Jurkat, Clone E6-1 (cell line): ENCODE measurements around the gene DPH6.
"Not testable (repeated sequence)": the region's sequence is repeated elsewhere in the genome, so short reads cannot be mapped to it uniquely, and the experiment has no call there.

Experiments
- DNase-seq: peaks from one replicate; pipeline ENCODE4 v3.0.0-alpha.2; 2011; ENCODE audit warnings: low read depth, low spot score
- H3K4me3 ChIP-seq: 2 replicates; pipeline ENCODE4 v1.5.1; 2011; ENCODE audit warnings: mild to moderate bottlenecking, low read length, control low read depth, moderate library complexity

DPH6 gene

DNA sequence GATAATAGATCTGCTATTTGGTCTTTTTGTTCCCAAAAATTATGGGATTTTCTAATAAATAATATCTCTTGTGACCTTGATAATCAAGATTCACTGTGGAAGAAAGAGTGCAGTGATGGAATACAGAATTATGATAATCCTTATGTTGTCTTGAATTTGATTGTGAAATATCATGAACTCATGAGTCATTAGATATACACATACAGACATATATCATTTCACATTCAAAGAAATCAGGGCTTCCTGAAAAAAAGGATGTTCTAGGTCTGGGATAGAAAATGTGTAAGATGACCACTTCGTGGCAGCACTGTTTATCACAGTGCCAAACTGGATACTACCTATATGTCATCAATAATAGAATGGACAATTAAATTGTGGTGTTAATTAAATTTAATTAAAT, 97.7 kb downstream of the DPH6 start:
- H3K4me3 ChIP-seq: no peak overlapping the region
- no peak for DNase-seq

DNA sequence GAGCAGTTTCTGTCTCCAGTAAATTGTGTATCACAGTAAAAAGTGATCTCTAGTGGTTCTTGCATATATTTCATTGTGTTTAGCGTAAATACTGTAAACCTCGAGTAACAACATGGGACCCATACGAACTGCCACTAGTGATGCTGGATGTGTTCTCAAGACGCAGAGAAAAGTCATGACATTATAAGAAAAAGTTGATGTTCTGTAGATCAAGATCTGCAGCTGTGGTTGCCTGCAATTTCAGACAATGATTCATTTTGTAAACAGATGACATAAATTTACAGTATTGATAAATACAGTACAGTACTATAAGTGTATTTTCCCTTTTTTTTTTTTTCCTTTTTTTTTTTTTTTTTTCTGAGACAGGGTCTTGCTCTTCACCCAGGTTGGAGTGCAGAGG, 100.1 kb downstream of the DPH6 start:
- no peak overlapping the region for H3K4me3 ChIP-seq
- no peak for DNase-seq

DNA sequence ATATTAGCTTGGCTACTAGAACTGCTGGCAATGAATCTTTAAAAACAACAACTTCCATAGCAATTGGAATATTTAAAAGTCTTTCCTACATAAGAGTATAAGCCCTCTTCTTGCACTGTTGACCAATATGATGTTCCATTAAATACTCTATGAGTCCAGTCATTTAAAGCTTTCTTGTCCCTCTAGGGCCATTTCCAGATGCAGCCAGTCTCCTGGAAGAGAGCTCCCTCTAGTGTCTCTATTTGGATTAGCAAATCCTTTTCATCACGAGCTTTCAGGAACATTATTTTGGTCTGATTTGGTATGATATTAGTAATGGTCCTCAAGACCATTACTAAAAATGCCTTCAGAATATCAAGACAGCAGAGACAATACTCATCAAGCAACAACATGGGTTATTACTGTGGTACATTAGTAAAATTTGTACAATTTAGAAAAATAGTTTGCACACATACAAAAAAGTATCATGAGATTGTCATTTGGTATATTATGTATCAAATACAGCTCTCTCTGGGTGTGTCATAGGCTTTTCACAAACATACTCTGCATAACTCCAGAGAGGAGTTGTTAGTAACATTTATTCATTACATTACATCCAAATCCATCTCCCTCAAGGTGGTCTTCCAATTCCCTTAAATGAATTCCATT, 101.3 kb downstream of the DPH6 start:
- H3K4me3 ChIP-seq: no peak overlapping the region
- DNase-seq: peak; percentile 14

- DNase-seq: no peak
- no peak overlapping the region for H3K4me3 ChIP-seq
These were observed 102.6 kb downstream of the DPH6 start for GRCh38 chr15:35443376-35443775.

DNA sequence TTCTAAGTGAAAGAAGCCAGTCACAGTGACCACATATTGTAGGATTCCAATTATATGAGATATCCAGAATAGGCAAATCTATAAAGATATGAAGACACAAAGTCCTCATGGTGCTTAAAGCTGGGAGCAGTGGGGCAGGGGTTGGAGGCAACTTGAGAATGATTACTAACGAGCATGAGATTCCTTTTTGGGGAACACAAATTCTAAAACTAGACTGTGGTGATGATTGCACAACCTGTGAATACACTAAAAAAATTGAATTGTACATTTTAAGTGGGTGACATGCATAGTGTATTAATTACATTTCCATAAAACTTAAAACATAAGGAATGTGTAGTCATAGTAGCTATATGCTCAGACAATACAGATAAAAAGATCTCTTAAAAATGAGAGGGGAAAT, 103.2 kb downstream of the DPH6 start:
- no peak overlapping the region for H3K4me3 ChIP-seq
- no peak for DNase-seq

GRCh38 chr15:35441279-35441678, 104.7 kb downstream of the DPH6 start:
- not testable (repeated sequence) for H3K4me3 ChIP-seq, DNase-seq

- H3K4me3 ChIP-seq: no peak overlapping the region
These were observed 105.7 kb downstream of the DPH6 start for GRCh38 chr15:35440265-35440664.

GRCh38 chr15:35439291-35439690, 106.7 kb downstream of the DPH6 start:
- no peak overlapping the region for H3K4me3 ChIP-seq
- DNase-seq: no peak

More at GRCh38 chr15:35440265-35440664, 105.7 kb downstream of the DPH6 start:
- DNase-seq: no peak

GRCh38 chr15:35437157-35437556, 108.8 kb downstream of the DPH6 start:
- DNase-seq: no peak

DNA sequence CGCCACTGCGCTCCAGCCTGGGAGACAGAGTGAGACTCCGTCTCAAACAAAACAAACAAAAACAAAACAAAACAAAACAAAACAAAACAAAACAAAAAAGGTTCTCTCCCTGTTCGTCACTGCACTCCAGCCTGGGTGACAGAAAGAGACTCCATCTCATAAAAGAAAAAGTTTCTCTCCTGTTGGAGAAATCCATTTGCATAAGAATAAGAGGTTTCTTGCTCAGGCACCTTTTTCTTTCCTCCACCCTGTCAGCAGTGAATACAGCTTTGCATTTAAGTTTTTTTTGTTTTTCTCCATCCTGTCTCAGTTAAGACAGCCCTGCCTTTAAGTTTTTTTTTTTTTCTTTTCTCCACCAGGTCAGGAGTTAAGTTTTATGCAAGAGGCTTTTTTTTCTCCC, 109.5 kb downstream of the DPH6 start:
- no peak for DNase-seq
- no peak overlapping the region for H3K4me3 ChIP-seq

More at GRCh38 chr15:35437157-35437556, 108.8 kb downstream of the DPH6 start:
- H3K4me3 ChIP-seq: no peak overlapping the region

DNA sequence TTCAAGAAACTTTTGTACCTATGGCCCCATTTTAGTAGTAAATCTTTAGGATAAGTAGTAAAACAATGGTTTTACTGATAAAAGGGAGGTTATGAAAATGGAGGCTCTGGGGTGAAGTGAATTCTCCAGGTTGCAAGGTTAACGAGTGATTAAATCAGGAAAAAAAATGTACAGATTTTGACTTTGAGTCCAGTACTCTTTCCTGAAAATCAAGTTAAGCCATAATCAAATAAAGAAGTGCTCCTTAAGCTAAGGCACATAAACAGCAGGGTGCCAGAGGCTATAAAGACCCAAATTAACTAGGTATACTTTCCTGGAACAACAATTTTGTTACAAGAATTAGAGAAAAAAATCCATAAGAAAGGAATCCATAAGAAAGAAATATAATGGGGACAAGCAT, 114.7 kb downstream of the DPH6 start:
- no peak for DNase-seq
- no peak overlapping the region for H3K4me3 ChIP-seq

- H3K4me3 ChIP-seq: no peak overlapping the region
- DNase-seq: no peak
These were observed 115.7 kb downstream of the DPH6 start for GRCh38 chr15:35430301-35430700.

DNA sequence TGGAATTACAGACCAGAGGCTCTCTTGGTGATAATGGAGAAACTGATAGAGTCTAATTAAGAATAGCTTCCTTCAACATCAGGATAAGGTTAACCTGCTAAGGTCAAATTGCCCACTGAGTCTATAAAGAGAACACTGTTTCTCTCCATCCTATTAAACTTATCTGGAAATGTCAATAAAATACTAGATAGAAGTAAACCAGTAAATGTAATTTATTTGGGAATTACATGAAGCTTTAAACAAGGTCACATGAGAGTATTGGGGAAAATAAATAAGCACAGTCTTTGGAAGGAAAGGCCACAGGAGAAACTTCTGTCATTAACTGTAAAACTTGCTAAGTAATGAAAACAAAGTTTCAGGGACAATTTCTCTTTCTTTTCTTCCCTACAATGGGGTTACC, 118.5 kb downstream of the DPH6 start:
- DNase-seq: no peak
- no peak overlapping the region for H3K4me3 ChIP-seq

DNA sequence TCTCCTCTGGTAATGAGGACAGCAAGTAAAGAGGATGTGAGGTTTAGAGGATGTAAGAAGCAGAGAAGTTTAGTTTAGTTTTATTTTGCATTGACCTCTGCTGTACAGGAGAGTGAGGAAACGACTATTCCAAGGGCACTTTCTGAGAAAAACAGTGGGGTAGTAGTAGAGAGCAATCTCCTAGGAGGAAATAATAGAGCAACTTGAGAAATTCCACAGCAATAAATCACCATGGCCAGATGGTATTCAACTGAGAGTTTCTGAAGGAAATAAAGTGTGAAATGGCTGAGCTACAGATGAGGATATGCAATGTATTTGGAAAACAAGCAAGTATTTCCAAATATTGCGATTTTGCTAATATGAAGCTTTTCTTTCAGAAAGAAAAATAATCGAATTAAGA, 118.9 kb downstream of the DPH6 start:
- no peak overlapping the region for H3K4me3 ChIP-seq
- no peak for DNase-seq

DNA sequence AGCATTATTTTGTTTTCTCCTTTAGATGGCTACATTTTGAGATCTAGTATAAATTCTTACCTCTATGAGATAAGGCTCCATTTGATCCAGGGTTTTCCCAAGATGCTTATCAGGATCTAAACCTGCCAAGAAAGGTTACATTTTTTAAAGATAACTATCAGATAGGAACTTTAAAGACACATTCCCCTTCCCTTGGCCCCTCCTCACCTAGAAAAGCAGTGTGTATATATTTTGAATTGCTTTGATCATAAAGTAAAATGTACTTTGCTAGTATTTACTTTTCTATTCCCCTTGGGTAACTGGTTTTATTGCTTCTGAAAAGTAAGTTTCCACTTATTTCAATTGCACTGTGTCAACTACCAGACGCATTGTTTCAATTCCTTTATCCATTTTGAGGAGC, 135.2 kb downstream of the DPH6 start:
- no peak overlapping the region for H3K4me3 ChIP-seq
- no peak for DNase-seq

DNA sequence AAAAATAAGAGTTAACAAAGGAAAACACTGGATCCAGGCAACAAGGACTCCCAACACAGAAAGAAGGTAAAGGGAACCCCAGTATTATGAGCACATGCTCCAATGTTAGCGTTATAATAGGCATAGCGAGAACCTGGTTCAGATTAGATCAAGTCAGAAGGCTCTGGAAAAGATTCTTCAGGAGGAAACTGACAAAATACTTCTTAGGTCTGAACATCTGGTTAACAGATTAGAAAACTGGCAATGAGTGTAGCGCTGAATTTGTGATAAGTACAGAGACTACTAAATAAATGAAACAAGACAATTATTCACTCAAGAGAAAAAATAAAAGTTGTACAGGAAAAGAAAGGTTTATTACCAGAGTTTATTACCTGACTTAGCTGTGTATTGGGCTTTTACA, 146.1 kb downstream of the DPH6 start:
- no peak overlapping the region for H3K4me3 ChIP-seq
- DNase-seq: no peak

DNA sequence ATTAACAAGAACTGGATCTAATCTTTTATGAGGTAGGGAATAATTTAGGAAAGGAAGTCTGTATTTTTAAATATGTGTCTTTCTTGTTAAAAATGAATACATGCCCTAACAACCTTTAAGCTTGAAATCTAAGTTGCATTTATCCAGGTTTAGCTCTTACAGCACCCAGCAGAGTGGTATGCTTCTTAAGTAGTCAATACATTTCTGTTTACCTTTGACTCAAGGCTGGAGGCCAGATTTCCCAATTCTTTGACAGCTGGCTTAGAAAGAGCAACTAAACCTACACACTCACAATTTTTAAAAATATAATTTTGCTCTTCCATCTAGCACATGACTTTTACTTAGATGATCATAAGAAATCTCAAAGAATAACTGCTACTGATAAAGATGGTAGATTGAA, 148.9 kb downstream of the DPH6 start:
- H3K4me3 ChIP-seq: no peak overlapping the region
- DNase-seq: no peak

DNA sequence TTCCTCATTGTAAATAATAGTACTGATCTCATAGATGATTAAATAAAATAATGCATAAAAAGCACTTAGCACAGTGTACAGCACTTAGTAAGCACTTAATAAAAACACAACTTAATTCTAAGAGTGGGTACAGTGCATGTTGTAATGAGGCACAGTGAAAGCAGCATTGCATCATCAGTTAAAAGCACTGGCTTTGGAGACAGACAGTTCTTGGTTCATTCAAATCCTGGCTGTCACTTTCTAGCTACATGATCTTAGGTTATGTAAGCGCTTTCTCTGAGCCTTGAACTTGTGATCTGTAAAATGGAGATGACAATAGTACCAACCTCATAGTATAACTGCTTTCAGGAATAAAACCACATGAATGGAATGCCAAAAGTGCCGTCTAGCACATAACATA, 151.5 kb downstream of the DPH6 start:
- no peak for DNase-seq
- H3K4me3 ChIP-seq: no peak overlapping the region

DNA sequence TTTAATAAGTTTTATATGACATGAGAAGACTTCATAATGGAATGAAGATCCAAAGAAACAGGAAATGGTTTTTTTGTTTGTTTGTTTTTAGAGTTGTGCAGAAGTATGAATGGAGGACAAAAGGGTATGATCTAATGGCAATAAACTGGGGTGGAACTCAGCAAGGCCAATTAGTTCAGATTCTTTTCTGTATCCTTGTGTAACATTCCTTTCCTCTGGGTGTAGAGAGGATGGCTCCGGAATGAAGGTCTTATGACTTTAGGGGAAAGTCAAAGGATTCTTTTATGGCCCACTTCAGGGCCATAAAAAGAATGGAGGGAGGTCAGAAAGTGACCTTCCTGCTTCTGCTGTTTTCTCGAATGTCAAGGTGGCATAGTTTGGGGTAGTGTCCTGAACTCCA, 152.6 kb downstream of the DPH6 start:
- no peak for DNase-seq
- no peak overlapping the region for H3K4me3 ChIP-seq

- not testable (repeated sequence) for H3K4me3 ChIP-seq, DNase-seq
These were observed 154.5 kb downstream of the DPH6 start for GRCh38 chr15:35391408-35391984.

DNA sequence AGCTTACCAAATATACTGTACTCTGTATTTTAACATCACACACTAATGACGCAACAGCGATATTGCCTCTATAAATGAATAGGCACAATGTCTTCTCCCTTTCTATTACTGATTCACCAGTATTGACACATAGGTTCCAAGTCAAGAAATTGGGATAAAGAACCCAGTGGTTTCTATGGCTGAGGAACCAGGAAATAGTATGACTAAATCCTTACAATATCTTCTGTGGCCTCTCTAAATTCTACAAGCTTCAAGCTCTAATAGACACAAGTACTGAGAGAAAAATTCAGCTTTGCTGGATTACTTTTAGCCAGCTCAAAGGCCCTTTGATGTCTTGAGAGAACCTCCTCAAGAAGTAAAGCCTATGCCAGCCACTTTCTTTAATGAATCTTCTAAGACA, 162.5 kb downstream of the DPH6 start:
- no peak for DNase-seq
- H3K4me3 ChIP-seq: no peak overlapping the region
